ENCODE data around the gene ADARB2.

DNA sequence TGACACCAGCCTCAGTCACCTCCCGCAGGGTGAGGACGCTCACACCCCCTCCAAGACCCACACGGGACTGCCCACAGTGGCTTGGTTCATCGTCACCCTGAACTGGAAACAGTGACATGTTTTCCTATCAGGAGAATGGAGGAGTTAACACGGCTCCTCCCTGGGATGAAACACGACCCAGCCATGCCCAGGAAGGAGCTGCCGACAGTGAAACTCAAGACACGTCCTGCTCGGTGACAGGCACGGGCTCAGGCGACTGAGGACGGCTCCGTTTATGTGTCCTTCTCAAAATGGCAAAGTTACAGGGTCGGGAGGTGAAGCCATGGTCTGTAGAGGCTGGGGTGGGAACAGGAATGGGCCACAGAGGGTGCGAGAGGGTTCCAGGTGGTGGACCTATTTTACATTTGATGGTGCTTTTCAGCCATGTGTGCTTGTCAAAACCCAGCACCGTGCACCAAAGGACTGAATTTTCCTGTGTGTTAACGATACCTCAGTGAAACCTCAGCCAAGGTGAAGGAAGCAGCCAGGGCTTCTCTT lies 272.4 kb downstream of the ADARB2 start:
- no peak for TF ChIP-seq RFX5 (IDR thresholded peaks at IDR 0.05; ENCODE audit: low read length)
- TF ChIP-seq, protein P1, sequence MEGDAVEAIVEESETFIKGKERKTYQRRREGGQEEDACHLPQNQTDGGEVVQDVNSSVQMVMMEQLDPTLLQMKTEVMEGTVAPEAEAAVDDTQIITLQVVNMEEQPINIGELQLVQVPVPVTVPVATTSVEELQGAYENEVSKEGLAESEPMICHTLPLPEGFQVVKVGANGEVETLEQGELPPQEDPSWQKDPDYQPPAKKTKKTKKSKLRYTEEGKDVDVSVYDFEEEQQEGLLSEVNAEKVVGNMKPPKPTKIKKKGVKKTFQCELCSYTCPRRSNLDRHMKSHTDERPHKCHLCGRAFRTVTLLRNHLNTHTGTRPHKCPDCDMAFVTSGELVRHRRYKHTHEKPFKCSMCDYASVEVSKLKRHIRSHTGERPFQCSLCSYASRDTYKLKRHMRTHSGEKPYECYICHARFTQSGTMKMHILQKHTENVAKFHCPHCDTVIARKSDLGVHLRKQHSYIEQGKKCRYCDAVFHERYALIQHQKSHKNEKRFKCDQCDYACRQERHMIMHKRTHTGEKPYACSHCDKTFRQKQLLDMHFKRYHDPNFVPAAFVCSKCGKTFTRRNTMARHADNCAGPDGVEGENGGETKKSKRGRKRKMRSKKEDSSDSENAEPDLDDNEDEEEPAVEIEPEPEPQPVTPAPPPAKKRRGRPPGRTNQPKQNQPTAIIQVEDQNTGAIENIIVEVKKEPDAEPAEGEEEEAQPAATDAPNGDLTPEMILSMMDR (IDR thresholded peaks at IDR 0.05), result no peak
- TF ChIP-seq, protein P2, sequence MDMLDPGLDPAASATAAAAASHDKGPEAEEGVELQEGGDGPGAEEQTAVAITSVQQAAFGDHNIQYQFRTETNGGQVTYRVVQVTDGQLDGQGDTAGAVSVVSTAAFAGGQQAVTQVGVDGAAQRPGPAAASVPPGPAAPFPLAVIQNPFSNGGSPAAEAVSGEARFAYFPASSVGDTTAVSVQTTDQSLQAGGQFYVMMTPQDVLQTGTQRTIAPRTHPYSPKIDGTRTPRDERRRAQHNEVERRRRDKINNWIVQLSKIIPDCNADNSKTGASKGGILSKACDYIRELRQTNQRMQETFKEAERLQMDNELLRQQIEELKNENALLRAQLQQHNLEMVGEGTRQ (IDR thresholded peaks at IDR 0.05; ENCODE audit: borderline replicate concordance, low read depth, low read length), result no peak
- TF ChIP-seq RAD21 (IDR thresholded peaks at IDR 0.05; ENCODE audit: low read length), result no peak
- TF ChIP-seq MXI1 (IDR thresholded peaks at IDR 0.05; ENCODE audit: low read depth, low read length), result no peak
- no peak for TF ChIP-seq FOXM1 (IDR thresholded peaks at IDR 0.05; ENCODE audit: low read depth)
- TF ChIP-seq ELF1 (IDR thresholded peaks at IDR 0.05), result no peak
- TF ChIP-seq EZH2phosphoT487 (IDR thresholded peaks at IDR 0.05; ENCODE audit: borderline replicate concordance, low read depth), result no peak
- no peak for TF ChIP-seq SMC3 (IDR thresholded peaks at IDR 0.05; ENCODE audit: low read depth, low read length)
- no peak for TF ChIP-seq GABPA (IDR thresholded peaks at IDR 0.05; ENCODE audit: low read depth)
